GM12874 (cell line): ENCODE measurements around the gene INPP5B.

Experiments used
- TF ChIP-seq, protein P1 (sequence below): IDR thresholded peaks from 2 replicates; pipeline ENCODE4 v1.5.1; 2011; ENCODE audit warnings: low read depth, mild to moderate bottlenecking, control low read depth, low read length, moderate library complexity; ENCODE audit not compliant: insufficient read depth

The INPP5B gene

DNA sequence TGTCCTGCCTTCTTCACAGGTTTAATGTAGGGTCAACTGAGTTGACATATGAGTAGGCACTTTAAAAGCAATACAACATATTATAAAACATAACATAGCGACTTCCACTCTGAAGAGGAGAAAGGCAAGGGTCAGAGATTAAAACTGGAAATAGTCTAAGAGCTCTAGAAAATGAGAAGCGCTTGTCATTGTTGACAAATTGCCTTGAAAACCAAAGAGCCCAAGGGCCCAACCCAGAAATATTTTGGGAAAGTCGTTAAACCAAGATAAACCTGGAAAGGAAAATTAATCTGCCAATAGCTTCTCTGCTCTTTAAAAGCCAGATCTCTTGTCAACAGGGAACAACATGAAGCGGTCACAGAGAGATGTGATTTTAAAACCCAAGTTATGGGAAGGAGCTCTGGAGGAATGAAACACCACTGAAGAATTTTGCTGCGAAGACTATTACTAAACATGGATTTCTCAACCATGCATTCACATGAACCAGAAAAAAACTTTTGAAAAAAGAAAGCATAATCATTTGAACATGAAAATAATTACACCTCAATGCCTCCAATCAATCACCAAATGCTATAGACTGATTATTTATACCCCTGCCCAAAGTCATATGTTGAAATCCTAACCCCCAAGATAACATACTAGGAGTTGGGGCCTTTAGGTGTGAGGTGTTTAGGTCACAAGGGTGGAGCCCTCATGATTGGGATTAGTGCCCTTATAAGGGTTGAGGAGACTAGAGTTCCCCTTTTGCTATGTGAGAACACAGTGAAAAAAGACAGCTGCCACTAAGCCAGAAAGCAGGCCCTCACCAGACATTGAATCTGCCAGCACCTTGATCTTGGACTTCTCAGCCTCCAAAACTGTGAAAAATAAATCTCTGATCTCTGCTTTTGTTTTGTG, 54.5 kb downstream of the INPP5B start:
- TF ChIP-seq, protein P1, sequence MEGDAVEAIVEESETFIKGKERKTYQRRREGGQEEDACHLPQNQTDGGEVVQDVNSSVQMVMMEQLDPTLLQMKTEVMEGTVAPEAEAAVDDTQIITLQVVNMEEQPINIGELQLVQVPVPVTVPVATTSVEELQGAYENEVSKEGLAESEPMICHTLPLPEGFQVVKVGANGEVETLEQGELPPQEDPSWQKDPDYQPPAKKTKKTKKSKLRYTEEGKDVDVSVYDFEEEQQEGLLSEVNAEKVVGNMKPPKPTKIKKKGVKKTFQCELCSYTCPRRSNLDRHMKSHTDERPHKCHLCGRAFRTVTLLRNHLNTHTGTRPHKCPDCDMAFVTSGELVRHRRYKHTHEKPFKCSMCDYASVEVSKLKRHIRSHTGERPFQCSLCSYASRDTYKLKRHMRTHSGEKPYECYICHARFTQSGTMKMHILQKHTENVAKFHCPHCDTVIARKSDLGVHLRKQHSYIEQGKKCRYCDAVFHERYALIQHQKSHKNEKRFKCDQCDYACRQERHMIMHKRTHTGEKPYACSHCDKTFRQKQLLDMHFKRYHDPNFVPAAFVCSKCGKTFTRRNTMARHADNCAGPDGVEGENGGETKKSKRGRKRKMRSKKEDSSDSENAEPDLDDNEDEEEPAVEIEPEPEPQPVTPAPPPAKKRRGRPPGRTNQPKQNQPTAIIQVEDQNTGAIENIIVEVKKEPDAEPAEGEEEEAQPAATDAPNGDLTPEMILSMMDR, result no peak

DNA sequence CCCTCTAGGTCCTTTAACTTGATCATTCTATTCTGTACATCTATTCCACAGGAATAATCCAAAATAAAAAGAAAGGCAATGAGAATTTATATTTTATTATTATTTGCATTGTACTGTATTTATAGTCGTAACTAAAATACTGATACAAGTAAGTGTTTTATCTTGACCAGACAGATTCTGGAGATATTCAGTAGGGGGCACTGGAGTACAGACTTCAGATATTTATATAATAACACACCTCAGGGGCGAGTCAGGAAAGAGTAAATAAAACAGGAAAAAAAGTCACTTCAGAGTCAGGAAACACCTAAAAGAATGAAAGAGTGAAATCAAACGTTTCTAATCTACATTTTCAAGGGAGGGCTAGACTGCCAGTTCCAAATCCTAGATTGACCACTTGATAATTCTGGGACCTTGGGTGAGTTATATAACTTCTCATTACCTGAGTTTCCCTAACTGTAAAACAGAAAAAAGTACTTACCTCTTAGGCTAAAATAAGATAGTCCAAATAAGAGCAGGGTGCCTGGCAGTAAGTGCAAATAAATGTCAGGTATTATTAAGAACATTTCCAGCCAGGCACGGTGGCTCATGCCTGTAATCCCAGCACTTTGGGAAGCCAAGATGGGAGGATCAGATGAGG, 56.4 kb downstream of the INPP5B start:
- TF ChIP-seq, protein P1, result peak; percentile 26; the same call in 1 of the 2 replicates

DNA sequence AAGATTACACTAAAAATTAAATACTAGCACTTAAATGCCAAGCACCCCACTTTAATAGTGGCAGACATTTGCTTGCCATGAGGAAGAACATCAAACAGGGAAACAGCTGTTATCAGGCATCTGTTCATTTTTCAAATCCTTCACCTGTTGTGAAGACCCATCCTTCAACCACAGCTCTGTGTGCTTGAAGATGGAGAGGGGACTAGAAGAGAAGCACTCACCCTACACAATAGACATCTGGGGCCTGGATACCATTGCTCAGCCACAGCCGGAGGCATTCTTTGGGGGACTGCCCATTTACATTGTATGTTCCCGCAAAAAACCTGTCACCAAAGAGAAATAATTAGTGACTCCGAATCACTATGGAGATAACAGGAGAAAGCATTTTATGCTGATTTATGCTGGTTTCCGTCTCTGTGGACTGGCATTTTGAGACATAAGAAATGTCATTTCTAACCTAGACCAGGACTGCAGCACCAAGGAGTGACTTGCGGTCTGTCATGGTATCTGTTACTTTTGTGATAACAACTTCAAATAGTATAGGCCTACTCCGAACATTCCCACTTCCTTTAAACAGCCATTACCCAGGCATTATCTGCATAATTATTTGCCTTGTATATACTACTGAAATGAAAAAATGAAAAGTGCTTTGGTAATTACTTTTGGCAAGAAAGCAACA, 58.7 kb downstream of the INPP5B start:
- TF ChIP-seq, protein P1, result no peak

DNA sequence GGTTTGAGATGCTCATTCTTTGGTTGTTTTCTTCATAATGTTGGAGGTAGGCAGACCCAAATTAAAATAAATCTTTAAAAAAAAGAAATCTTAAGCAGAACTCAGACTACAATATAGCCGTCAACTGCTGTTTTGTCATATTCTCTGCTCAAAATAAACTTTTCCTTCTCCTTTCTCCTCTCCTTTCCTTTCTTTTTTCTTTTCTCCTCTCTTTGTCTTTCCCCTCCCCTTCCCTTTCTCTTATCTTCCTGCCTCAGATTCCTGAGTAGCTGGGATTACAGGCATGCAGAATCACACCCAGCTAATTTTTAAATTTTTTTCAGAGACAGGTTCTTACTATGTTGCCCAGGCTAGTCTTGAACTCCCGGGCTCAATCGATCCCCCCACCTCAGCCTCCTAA, 62.7 kb downstream of the INPP5B start:
- TF ChIP-seq, protein P1, result no peak

DNA sequence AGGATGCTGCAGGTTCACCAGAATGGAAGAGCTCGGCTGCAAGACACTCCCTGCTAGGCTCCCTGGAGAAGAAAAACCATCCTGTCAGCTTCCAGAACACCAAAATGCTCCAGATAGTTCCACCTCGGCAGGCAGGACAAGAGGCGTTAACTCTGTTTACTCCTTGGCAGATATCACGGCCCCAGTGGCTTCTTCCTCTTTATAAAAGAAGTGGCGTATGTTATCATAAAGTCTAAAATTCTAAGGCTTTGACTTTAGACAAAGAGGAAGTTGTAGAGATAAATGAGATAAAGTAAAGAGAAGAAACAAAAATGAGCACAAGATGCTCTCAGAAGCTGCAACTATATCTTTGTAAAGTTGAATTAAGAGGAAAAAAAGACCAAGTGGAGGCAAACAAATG, 63.2 kb downstream of the INPP5B start:
- TF ChIP-seq, protein P1, result no peak

DNA sequence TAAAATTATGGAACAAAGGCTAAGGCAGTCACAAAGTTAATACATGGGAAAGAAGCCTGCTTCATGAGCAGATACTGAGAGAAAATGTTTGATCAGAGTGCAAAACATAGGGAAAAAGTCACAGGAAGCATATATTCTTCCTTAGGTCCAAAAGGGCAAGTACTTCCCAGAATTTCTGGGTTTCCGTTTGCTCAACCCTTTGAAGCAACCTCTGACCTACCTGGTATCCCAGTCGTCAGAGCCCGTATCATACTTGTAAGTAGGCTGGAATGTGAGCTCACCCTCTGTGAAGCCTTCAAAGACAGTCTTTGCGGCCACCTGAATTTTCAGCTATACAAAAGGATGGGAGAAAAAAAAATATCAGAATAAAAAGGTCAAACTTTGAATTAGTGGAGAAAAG, 67.0 kb downstream of the INPP5B start:
- TF ChIP-seq, protein P1, result no peak

DNA sequence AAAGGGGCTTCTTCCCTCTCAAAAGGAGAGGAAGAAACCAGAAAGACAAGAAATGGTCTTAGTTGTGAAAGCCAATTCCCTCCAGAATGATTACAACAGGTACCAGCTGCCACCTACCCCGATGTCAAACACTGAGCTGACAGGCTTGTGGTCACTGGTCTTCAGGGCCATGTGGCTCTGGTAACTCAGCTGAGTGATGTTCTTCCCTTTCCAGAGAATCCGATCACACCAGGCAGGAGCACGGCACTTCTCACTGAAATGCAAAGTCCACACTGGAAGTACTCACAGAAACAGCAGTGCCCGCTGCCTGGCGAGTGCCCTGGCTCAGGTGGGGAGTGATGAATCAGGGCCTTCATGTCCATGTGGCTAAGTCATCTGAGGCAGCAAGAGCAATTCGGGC, 68.8 kb downstream of the INPP5B start:
- TF ChIP-seq, protein P1, result no peak
